Dermis microvascular lymphatic vessel endothelial cell (primary cell): ENCODE results near the gene LPP. TPM values are rescaled to one million over a fixed set of nuclear protein-coding genes. Genes with fewer than 3 reads are reported as not detected.

Experiments
- DNase-seq, 2 donors: peaks; one replicate each; pipeline versions ENCODE4 v3.0.0 to v3.0.0-alpha.2; 2010; ENCODE audit warnings: low read depth in 2 of 2
- total RNA-seq: library from RNA; depleted of rRNA; stranded (reverse); fragments of >200 nt; gene quantifications from 2 replicates; pipeline ENCODE4 v1.2.1, GENCODE V29; 2014

Gene LPP
- total RNA-seq, 1 donor from 2014 or later = 23.1 TPM

DNA sequence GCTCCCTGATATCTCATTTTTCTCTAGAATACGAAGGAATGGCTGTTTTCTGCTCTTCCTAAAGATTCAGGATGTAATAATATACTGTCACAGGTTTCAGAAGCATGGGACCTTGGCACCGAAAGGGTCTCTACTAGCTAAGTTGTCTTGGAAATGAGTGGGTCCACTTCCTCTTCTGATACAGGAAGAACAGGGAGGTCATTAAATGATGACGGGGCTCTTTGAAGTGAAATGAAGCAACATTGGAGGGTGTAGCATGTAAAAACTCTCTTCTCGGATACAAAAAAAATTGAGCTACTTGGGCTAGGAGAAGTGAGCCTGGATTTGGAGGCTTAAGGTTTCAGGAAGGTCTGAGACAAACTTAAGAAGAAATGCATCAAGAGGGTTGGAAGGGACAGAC is 668.0 kb downstream of the LPP start:
- peak in 1 of 2 donors; percentile 13 for DNase-seq

- peak in 1 of 2 donors; percentile 11 for DNase-seq
Measured at GRCh38 chr3:188822411-188822810, 668.5 kb downstream of the LPP start.

DNA sequence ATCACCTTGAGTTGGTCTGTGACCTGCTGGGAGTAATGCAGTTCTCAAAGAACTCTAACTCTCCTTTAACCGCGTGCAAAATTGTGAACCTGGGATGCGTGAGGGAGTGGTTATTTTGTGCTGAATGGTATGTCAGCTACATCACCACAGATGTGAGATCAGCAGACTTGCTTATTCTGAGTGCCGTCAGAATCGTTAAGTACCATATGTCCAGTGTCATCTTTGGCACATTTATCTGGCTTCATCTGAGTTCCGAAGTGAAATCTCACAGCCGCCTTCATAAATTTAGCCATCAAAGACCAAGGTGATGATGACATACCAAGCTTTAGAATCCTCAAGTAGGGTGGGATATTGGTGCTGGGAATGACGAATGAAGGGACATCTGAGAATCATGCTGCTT is 670.6 kb downstream of the LPP start:
- DNase-seq = no peak

GRCh38 chr3:188825901-188826300 is 671.9 kb downstream of the LPP start:
- DNase-seq = no peak

GRCh38 chr3:188826574-188826973 is 672.6 kb downstream of the LPP start:
- no peak for DNase-seq

GRCh38 chr3:188827103-188827502 is 673.1 kb downstream of the LPP start:
- no peak for DNase-seq

DNA sequence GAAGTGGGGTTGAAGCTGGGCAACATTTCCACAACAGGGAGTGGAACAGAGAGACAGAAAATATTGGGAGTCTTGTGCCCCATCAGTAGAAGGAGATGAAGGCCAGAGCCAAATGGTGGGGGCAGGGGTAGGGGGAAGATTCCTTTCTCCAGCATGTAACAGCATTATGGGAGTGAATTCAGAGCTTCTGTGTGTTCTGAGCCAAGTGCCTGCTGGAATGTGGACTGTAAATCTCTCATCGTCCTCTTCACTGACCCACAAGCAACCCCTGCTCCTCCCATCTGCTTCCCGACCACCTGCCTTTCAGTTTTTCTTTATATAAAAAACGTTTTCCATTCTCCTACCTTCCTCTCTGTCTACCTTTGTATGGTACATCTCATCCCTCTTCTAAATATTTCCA is 673.6 kb downstream of the LPP start:
- DNase-seq = peak; percentile 48 to 63

- no peak for DNase-seq
Measured at GRCh38 chr3:188829130-188829529, 675.2 kb downstream of the LPP start.

DNA sequence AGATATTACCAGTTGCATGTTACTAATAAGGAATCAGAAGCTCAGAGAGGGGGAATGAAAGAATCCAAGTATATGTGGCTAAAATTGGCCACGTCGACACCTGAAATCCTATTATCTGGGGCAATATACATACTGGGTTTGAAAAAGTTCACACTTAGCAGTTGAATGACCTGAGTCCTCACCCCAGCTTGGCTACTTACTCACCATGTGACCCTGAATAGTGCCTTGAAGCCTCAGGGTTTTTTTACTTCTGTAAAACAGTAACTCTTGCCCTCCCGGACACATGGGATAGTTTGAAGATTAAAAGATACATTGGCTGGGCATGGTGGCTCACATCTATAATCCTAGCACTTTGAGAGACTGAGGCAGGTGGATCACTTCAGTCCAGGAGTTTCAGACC is 675.6 kb downstream of the LPP start:
- DNase-seq = no peak

GRCh38 chr3:188830893-188831292 is 676.9 kb downstream of the LPP start:
- DNase-seq = peak in 1 of 2 donors; percentile 4

DNA sequence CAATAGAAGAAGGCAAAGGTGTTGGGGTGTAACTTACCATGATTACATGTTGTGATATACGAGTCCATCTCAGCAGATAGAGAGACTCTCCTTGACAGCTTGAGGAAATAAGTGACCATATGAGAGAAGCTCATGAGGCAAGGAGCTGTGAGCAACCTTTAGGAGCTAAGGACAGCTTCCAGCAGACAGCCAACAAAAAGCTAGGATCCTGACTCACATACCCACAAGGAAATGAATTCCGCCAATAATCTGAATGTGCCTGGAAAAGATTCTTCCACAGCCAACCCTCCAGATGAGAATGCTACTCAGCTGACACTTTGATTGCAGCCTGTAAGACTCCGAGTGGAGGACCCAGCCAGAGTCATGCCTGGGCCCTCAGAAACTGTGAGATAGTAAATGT is 678.2 kb downstream of the LPP start:
- no peak for DNase-seq

DNA sequence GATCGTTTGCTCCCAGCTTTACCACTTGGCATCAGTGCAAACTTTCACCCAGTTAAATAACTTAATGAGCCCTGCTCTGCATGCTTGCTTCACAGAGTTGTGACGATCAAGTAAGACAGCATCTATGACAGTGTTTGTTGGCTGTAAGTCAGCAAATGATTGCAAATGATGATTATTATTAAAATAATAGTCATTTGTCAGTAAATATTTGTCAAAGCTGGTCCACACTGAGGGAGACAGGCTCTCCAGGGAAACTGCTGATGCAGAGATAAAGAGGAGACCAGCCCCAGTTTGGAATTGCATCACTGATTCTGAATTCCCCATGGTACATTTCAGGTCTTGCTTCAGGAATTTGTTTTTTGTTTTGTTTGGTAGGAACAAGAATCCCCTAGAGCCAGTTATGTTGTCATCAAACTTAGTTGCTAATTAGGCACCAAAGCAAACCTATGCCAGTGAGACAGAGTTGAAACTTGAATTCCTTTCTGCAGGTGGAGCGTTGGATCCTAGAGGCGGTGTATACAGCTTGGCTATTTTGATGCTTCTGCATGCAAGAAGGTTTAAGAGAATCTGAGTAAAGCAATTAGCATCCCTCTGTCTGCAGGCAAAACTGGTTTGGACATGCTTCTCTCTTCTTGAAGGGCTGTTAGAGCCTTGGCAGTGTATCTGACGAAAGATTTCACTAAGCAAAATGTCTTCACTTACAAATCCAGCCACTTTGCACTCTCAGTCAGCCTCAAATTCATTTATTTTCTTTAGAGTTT is 679.2 kb downstream of the LPP start:
- DNase-seq = no peak

GRCh38 chr3:188834349-188834748 is 680.4 kb downstream of the LPP start:
- no peak for DNase-seq

DNA sequence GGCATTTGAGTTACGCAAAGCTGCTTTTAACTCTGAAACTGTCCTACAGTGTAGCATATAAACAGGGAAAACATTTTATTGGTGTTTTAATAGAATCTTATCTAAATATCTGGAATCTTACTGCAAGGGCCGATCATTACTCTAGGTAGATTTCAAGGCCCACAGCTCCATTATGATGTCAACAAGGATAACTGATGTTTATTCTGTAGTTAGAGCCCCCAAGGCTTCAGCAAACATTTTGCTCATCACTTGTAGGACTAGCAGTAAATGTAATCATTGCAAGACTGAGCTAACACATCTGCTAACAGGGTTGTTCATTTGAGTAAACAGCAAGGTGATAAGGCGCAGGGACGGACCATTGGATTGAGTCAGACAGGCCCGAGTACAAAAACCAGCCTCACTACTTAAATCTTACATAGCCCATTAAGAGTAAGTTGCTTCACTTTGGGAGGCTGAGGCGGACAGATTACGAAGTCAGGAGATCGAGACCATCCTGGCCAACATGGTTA is 685.3 kb downstream of the LPP start:
- no peak for DNase-seq

- DNase-seq = no peak
Measured at GRCh38 chr3:188840290-188840689, 686.3 kb downstream of the LPP start.

DNA sequence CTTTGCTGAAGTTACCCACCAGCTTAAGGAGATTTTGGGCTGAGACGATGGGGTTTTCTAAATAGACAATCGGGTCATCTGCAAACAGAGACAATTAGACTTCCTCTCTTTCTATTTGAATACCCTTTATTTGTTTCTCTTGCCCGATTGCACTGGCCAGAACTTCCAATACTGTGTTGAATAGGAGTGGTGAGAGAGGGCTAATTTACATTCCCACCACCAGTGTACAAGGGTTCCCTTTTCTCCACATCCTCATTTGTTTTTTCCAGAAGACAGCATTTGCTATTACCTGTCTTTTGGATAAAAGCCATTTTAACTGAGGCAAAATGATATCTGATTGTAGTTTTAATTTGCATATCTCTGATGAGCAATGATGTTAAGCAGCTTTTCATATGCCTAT is 687.9 kb downstream of the LPP start:
- DNase-seq = no peak

DNA sequence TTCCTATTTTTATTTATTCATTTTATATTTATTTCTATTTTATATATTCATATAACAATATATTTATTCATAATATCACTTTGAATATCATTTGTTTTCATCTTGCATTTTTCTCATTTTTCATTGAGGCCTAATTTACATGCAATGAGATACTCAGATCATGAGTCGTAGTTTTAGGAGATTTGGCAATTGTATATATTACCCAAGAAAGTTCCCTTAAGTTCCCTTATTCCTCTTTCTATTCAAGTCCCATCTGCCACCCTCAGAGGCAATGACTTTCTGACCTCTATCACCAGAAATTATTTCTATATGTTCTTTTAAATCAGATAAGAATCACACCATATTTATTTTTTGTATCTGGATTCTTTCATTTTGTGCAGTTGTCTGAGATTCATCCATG is 688.7 kb downstream of the LPP start:
- no peak for DNase-seq

DNA sequence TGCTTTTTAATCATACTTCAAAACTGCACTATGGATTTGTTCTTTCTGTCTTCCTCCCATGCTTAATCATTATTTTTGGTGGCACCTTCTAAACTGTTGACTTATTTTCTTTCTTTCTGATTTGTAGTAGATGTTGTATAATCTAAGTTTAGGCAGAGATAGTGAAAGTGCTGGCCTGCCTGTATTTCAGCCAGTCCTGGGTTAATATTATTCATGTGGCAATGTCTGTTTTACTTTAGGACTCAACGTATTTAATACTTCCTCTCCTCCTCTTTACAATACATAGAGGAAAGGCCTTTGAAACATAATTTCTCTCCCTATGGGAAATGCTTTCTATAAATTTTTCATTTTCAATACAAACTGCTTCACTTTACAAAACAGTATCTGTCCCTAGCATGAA is 690.1 kb downstream of the LPP start:
- DNase-seq = no peak

DNA sequence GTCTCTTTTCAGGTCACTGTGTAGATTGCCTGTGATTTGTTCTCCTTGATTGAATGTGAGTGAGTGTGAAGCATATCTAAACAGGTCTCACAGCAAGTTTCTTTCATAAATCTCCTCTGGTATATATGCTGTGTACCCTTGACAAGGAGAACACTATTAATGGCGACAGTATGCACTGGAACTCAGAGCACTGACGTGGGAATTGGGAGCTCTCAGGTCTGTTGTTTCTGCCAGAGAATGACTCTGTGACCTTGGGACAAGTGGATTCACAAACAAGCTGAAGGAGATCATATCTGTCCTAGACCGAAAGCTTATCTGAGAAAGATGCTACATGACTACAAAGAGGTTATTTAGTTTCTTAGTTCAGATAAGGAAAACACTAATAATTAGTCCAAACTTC is 691.6 kb downstream of the LPP start:
- DNase-seq = no peak

- no peak for DNase-seq
Measured at GRCh38 chr3:188848947-188849346, 695.0 kb downstream of the LPP start.

DNA sequence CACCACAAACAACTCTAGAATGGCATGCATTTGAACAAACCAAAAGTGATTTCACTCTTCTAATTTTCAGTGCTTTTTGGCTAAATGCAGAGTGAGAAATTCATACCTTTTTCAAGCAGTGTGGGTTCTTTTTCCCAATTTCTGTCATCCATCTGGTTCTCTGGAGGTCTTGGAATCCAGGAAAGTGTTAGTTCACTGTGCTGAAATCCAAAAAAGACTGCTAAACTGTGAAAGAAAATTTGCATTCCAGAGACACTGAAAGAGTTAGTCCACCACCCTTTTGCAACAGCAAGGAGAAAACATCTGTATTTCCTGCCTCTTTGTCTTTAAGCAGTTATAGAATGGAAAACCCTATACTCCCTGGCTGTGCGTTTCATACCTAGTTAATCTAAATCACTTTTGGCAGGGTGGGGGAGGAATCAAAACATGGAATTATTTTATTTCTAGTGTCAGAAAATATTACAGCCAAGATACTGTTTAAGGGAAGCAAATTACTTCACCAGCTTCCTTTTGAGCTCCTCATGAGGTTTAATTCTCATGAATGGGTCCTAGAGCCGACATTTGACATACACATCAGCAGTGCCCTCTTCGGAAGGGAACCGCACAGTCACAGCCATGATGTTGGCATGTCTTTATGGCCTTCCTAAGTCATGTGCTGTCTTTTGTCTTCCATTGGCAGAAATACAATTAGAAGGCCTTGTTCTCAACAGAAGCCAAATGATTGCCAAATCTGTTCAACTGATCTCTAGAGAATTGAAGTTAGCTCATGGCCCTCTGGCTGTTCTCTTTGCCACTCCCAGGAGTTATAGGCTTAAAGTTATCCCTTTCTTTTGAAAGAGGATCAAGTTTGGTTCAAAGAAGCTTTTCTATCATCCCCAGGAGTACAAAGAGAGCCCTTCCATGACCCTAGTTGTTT is 700.2 kb downstream of the LPP start:
- DNase-seq = no peak

DNA sequence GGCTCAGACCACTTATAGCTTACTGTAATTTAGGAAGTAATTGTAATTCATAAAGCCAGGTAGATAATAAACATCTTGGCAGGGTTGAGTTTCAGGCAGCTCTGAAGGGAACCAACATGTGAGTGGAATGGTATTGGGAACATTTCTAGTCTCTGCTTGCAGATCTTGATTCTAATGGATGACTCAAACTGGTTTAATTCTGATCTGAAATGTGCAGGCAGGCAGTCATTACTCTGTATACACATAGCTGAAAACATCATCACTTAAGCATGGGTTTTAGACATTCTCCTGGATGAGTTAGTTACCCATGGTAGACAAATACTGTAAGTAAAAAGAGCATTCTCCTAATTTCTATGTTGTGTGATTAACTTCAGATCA is 700.8 kb downstream of the LPP start:
- no peak for DNase-seq

DNA sequence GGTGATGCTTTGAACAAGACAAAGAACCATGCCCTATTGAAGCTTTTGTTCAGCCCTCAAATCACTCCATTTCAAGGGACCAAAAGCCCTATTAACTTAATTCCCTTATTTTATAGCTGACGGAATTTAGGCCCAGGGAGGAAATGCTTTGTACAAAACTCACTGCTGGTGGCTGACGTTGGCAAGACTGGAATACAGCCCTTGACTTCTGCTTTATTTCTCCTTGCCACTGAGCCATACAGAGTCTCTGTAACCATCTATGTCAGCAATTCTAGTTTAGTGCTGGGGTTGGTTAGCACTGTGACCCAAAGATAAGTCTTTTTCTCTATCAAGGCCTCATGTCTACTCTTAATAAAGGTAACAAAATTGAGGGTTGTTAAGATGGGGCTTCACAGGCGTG is 701.7 kb downstream of the LPP start:
- no peak for DNase-seq
